ENCODE measurements around the gene NPR3.

NPR3 gene, protein sequence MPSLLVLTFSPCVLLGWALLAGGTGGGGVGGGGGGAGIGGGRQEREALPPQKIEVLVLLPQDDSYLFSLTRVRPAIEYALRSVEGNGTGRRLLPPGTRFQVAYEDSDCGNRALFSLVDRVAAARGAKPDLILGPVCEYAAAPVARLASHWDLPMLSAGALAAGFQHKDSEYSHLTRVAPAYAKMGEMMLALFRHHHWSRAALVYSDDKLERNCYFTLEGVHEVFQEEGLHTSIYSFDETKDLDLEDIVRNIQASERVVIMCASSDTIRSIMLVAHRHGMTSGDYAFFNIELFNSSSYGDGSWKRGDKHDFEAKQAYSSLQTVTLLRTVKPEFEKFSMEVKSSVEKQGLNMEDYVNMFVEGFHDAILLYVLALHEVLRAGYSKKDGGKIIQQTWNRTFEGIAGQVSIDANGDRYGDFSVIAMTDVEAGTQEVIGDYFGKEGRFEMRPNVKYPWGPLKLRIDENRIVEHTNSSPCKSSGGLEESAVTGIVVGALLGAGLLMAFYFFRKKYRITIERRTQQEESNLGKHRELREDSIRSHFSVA

GRCh38 chr5:32710550-32711361 lies at the start of gene NPR3:
TSS of gene NPR3 (plus strand) at chr5:32711321. CDS start at chr5:32711777, 456 bp downstream.
- FAIRE-seq = no peak

DNA sequence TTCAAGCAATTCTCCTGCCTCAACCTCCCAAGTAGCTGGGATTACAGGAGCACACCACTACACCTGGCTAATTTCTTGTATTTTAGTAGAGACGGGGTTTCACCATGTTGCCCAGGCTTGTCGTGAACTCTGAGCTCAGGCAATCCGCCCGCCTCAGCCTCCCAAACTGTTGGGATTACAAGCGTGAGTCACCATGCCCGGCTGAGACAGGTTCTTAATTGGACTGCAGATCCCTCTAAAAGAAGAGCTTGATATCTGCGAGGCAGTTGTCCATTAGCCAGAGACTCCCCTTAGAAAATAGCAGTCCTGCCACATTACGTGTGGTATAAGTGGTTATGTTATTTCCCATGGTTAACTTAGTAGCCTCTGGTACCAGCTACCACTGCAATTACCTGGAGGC lies 46.6 kb upstream of the NPR3 start:
- no peak for FAIRE-seq

DNA sequence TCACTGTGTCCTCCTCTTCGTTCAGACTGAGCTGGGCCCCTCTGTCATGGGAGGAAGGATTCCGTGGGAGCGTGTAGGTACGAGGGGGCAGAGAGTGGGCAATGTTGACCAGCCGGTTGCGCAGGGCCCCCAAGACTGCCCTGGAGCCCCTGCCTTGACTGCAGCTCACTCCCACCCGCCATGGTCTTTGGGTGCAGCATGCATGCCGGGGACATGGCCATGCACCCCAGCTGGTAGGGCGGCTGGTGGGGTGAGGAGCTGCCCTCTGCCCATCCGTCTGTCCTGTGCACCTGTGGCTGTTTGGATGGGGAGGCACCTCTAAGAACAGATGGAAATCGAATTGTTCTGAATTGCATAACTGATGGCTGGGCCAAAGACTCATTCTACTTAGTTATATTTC lies 42.6 kb upstream of the NPR3 start:
- FAIRE-seq = no peak

DNA sequence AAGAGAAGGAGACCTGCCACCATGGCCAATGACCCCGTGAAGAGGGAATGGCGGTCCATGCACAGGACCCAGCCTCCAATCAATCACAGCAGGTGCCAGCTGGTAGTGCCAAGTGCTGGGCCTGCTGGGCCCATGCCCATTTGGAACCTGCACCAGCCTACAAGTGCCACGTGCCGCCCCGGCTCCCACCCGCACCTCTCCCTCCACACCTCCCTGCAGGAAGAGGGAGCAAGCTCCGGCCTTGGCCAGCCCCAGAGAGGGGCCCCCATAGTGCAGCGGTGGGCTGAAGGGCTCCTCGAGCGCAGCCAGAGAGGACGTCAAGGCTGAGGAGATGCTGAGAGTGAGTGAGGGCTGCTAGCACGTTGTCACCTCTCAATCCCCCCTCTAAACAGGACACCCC lies 37.8 kb upstream of the NPR3 start:
- no peak for FAIRE-seq

GRCh38 chr5:32677023-32677422 lies 34.1 kb upstream of the NPR3 start:
- no peak for FAIRE-seq

GRCh38 chr5:32678472-32678871 lies 32.6 kb upstream of the NPR3 start:
- no peak for FAIRE-seq

- no peak for FAIRE-seq
These were observed 31.9 kb upstream of the NPR3 start for GRCh38 chr5:32679218-32679617.

GRCh38 chr5:32680183-32680582 lies 30.9 kb upstream of the NPR3 start:
- no peak for FAIRE-seq

GRCh38 chr5:32683125-32683524 lies 28.0 kb upstream of the NPR3 start:
- no peak for FAIRE-seq

DNA sequence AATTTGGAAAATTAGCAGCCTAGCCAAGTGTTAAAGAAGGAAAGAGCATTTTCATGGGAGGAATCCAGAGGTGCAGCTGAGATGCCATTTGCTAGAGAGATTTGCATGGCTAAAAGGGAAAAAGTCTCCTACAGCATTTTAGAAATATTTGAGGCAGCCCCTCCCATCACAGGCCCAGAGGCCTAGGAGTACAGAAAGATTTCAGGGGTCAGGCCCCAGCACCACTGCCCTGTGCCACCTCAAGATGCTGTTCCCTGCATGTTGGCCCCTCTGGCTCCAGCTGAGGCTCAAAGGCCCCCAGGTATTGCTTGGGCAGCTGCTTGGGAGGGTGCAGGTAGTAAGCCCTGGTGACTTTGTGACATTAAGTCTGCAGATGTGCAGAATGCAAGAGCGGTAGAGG lies 26.9 kb upstream of the NPR3 start:
- FAIRE-seq = no peak

- no peak for FAIRE-seq
These were observed 24.2 kb upstream of the NPR3 start for GRCh38 chr5:32686799-32687498.

- peak; percentile 75 for FAIRE-seq
These were observed 23.7 kb upstream of the NPR3 start for GRCh38 chr5:32687499-32687831.

GRCh38 chr5:32690153-32690552 lies 21.0 kb upstream of the NPR3 start:
- FAIRE-seq = no peak

DNA sequence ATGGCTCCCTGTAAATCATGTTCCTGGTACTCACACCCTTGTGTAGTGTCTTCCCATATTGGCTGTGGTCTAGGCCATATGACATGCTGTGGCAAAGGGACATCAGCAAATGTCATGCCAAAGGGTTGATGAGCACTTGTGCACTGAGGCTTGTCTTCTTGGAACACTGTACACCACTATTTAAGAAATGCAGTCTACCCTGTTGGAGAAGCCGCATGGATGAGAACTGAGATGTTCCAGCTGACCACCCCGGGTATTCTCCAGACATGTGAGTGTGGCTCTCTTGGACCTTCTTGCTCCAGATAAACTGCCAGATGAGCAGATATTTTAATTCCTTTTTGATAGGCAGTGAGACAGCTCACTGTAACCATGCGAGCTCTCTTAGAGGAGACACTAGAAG lies 20.5 kb upstream of the NPR3 start:
- no peak for FAIRE-seq

DNA sequence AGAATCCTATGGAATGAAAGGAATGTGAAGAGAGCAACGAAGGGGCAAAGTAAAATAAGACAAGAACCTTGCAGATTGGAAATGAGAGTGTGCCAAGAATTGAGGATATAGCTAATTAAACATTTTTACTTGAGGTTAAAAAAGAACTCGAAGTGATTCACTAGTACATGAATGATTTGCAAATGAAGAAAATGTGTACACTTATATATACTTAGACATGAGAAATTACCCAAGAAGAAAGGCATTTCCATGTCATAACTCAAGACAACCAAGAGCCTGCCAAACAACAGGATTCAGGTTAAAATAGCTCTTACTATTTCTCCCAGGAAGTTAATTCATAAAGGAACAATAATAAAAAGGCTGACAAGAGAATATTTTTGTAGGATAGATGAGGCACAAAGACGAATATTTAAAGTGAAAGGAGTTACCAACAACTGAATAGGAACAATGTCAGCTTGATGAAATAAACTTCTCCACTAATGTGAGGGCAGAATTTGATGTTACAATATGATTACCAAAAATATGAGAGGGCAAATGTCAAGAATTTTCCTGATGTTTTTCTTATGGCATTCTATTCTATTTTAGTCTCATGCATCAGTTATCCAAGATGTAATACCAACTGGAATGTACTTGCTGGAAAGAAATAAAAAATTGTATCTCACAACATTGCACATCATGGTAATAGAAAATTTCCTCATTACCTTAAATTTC lies 18.9 kb upstream of the NPR3 start:
- no peak for FAIRE-seq

DNA sequence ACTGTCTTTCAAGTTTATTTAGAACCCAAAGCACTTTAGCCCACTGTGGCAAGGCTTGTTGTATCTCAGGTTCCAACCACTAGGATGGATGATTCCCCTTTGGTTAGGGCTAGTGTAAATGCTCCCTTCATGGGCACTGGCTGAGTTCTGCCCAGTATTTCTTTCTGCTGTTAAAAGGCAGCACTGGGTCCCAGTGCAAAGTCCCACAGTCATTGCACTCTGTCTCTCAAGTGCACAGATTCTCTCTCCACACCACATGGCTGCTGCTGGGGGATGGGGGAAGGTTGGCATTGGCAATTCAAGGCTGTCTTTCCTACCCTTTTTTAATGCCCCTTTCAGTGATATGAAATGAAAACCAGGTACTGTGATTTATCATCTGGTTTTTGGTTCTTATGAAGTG lies 7.2 kb upstream of the NPR3 start:
- FAIRE-seq = no peak

- FAIRE-seq = peak; percentile 38
These were observed 3.6 kb upstream of the NPR3 start for GRCh38 chr5:32707418-32707997.

- FAIRE-seq = no peak
These were observed 2.2 kb upstream of the NPR3 start for GRCh38 chr5:32708949-32709348.

- no peak for FAIRE-seq
These were observed 1.2 kb upstream of the NPR3 start for GRCh38 chr5:32709750-32710549.

DNA sequence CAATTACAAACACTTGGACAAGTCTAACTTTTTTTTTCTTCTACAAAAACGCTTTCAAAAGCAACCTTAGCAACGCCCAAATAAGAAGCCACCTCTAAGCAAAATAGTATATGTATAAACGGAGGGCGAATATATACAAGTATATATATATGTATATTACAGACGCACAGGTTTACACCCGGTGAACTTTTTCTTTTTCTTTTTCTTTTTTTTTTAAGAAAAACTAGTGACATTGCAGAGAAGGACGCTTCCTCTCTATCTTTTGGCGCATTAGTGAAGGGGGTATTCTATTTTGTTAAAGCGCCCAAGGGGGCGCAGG lies 200 bp downstream of the NPR3 start:
- no peak for FAIRE-seq

- no peak for FAIRE-seq
These were observed 760 bp downstream of the NPR3 start for GRCh38 chr5:32711681-32712480.

All from islet of Langerhans (tissue), 1 donor.